Calu3 (cell line): ENCODE measurements around the gene SEMA3F. TPM values are rescaled to one million over a fixed set of nuclear protein-coding genes. Genes with fewer than 3 reads are reported as not detected.

ENCODE experiments used
- BruUV-seq: library from RNA; stranded (reverse); fragments of 400-500 nt; replicated peaks from 2 replicates; lab custom pipeline; 2021; lab: Mats Ljungman, UMichigan
- CTCF ChIA-PET: fragments of 300-600 bp; sonication (Branson Sonifier 250); formaldehyde crosslinking; loops from one replicate; lab custom pipeline; 2022; ENCODE audit warnings: antibody characterized with exemption; lab: Charles Lee
- DNase-seq: peaks from one replicate; pipeline ENCODE4 v3.0.0; 2022
- H3K27ac Mint-ChIP-seq: one replicate; pipeline ENCODE4 v1.8.0; 2022; ENCODE audit warnings: mixed read lengths; ENCODE audit not compliant: unreplicated experiment
- H3K27me3 Mint-ChIP-seq: one replicate; pipeline ENCODE4 v1.8.0; 2022; ENCODE audit warnings: mixed read lengths; ENCODE audit not compliant: unreplicated experiment
- H3K36me3 Mint-ChIP-seq: one replicate; pipeline ENCODE4 v1.8.0; 2022; ENCODE audit warnings: mild to moderate bottlenecking, moderate library complexity, mixed read lengths; ENCODE audit not compliant: insufficient read depth, unreplicated experiment
- H3K4me1 Mint-ChIP-seq: one replicate; pipeline ENCODE4 v1.8.0; 2022; ENCODE audit warnings: mild to moderate bottlenecking, low read depth, mixed read lengths; ENCODE audit not compliant: unreplicated experiment
- H3K4me3 Mint-ChIP-seq: one replicate; pipeline ENCODE4 v1.8.0; 2022; ENCODE audit warnings: mild to moderate bottlenecking, low read depth, moderate library complexity, mixed read lengths; ENCODE audit not compliant: unreplicated experiment
- H3K9me3 Mint-ChIP-seq: one replicate; pipeline ENCODE4 v1.8.0; 2022; ENCODE audit warnings: low read depth, mixed read lengths; ENCODE audit not compliant: unreplicated experiment
- CTCF ChIP-seq: fragments of 200-600 bp; IDR thresholded peaks from one replicate; pipeline ENCODE4 v1.8.0; 2022; ENCODE audit warnings: antibody characterized with exemption; ENCODE audit not compliant: unreplicated experiment
- intact Hi-C: fragments of 100-400 bp; cut with micrococcal nuclease; formaldehyde crosslinking; loops from one replicate; pipeline ENCODE4 v1.10.0; 2022; ENCODE audit not compliant: unreplicated experiment
- total RNA-seq: library from RNA; stranded (reverse); gene quantifications from 2 replicates; pipeline ENCODE4 v1.2.3, GENCODE V29; 2022

SEMA3F gene
- total RNA-seq, 1 experiment from 2014 or later: 1.7 TPM

- TF ChIP-seq CTCF: no peak
- H3K27ac Mint-ChIP-seq: no peak overlapping the region
- BruUV-seq: no TSS peak
- intact Hi-C loops: no loop called here
- CTCF ChIA-PET: interaction anchor here (0.6 kb wide), 2 partner anchors 9 to 1325 kb away, joined by 3 read pairs; no protein-coding TSS in a partner anchor
- no peaks in the 10 kb centered on the region for H3K36me3 Mint-ChIP-seq
- no peaks in the 10 kb centered on the region for H3K9me3 Mint-ChIP-seq
- no peak overlapping the region for H3K4me3 Mint-ChIP-seq
- no peak for DNase-seq
- peaks cover 9% of the 10 kb centered on the region for H3K4me1 Mint-ChIP-seq
- peaks cover 64% of the 10 kb centered on the region for H3K27me3 Mint-ChIP-seq
These were observed 20.8 kb upstream of the SEMA3F start for GRCh38 chr3:50134367-50134766.

- CTCF ChIA-PET: no interaction called here
- no TSS peak for BruUV-seq
- no peak for TF ChIP-seq CTCF
- Mint-ChIP-seq H3K27ac (no peak overlapping the region), H3K4me1 (peaks cover 9% of the 10 kb centered on the region), H3K27me3 (peaks cover 75% of the 10 kb centered on the region), H3K9me3 (no peaks in the 10 kb centered on the region), H3K4me3 (no peak overlapping the region), H3K36me3 (no peaks in the 10 kb centered on the region)
- no peak for DNase-seq
- intact Hi-C loops: no loop called here
These were observed 19.2 kb upstream of the SEMA3F start for GRCh38 chr3:50135964-50136363.

- no peak for DNase-seq
- H3K27ac Mint-ChIP-seq: no peak overlapping the region
- no peaks in the 10 kb centered on the region for H3K9me3 Mint-ChIP-seq
- TF ChIP-seq CTCF: no peak
- no peak overlapping the region for H3K4me3 Mint-ChIP-seq
- peaks cover 80% of the 10 kb centered on the region for H3K27me3 Mint-ChIP-seq
- CTCF ChIA-PET: interaction anchor here (1.0 kb wide), 1 partner anchor 81 kb away, joined by 3 read pairs; no protein-coding TSS in a partner anchor
- no TSS peak for BruUV-seq
- no peaks in the 10 kb centered on the region for H3K36me3 Mint-ChIP-seq
- intact Hi-C loops: no loop called here
- H3K4me1 Mint-ChIP-seq: peaks cover 9% of the 10 kb centered on the region
These were observed 18.3 kb upstream of the SEMA3F start for GRCh38 chr3:50136714-50137405.

GRCh38 chr3:50137531-50137930 is 17.6 kb upstream of the SEMA3F start:
- H3K9me3 Mint-ChIP-seq: no peaks in the 10 kb centered on the region
- no peaks in the 10 kb centered on the region for H3K36me3 Mint-ChIP-seq
- TF ChIP-seq CTCF: no peak
- intact Hi-C loops: no loop called here
- H3K4me3 Mint-ChIP-seq: no peak overlapping the region
- no TSS peak for BruUV-seq
- peaks cover 80% of the 10 kb centered on the region for H3K27me3 Mint-ChIP-seq
- no peak for DNase-seq
- CTCF ChIA-PET: interaction anchor here (1.0 kb wide), 1 partner anchor 80 kb away, joined by 3 read pairs; no protein-coding TSS in a partner anchor
- H3K27ac Mint-ChIP-seq: no peak overlapping the region
- peaks cover 9% of the 10 kb centered on the region for H3K4me1 Mint-ChIP-seq
